ENCODE results near the gene CACNA2D4.

The CACNA2D4 gene

DNA sequence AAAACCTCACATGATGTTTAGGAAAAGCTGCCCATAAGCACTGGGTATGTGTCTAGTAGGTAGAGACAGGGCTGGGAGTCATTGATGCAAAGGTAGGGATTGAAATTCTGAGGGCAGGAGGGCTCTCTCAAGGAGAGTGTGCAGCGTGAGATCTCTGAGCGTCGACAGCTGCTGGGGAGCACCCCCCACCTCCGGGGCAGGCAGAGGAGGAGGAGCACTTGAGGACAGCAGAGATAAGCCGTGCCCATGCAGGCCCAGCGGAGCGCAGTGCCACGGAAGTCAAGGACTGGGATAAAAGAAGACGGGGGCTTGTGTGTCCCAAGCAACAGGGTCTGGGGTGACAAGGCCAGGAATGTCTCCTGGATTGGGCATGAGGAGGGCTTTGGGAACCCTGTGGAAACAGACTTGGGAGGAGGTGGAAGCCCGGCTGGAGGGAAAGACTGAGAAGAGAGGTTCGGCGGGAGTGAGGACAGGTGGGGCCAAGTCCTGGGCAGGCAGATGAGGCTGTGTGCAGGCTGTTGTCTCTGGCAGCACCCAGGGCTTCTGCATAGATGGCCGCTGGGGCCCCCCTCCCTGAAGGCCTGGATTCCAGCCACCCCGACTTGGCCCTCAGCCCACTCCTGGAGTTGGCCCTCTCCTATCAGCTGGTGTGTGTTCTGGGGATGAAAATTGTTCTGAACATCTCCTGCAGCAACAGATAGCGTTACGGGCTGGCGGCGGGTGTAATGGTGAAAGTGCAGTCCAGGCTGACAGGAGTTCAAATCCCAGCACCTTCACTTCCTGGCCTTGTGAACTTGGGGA, 1.9 kb downstream of the CACNA2D4 start:
- no peak for DNase-seq

DNA sequence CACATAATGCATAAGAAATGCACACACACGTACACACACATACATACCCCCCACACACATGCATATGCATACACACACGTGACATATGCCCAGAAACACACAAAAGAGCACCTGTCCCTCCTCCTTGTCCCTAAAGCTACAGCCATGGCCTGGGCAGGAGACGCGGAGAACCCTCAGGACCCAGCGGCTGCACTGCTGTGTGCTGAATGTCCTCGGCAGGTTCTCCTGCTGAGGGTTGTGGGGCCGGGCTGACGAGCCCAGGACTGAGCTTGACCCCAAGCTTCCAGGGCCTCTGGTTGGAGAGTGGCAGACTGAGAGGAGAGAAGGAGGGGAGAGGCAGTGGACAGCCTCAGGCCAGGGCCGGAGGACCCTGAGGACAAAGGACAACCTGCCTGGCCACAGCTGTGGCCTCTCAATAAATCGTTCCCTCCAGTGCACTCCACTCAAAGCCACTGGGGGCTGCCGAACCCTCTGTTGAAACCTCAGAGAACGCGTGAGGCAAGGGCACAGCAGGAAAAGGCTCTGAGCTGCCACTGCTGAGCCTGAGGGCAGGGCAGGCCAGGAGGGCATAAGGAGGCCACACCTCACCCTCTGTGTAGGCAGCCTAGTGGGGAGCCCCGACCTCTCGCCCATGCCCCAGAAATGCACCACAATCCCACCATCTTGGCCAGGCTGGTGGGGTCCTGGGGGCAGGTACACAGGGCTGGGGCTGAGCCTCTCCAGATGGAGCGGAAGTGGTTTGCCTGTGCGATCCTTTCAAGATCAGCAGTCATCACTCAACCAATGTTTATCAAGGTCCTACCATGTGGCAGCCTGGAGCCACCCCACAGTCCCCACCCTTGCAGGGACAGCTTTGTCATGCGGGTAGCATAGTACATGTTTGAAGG, 3.1 kb downstream of the CACNA2D4 start:
- no peak for DNase-seq

DNA sequence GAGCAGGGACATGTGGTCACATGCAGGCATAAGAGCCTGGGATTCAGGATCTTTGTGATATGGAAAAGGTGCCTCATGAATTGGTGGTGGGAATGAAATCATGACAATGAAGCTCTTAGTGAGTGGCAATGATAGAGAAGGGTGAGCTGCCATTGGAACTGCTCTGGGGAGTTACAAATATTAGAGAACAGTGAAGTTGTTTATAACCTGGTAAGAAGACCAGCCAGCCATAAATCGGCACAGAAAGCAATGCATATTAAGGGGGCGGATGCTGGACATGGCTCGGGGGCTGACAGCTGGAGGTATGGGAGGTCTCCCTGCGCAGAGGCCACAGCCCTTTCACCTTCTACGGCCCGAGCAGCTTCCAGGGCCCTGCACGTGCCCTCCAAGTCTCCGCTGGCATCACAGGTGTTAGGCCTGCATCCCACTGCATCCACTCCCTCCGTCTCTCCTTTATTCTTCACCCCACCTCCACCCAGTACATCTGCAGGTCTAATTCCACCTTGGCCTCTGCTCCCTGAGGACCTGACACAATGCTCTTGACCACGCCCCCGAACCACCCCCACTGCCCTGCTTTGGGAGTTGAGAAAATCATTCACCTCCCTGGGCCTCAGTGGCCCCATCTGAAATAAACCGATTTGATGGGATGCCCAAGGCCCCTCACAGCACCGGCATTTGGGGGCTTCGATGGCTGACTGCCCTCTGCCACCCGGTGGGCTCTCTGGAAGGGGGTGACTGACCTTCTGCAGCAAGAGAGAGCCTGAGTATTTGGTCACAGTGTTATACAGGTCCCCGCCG, 4.1 kb downstream of the CACNA2D4 start:
- no peak for DNase-seq

- no peak for DNase-seq
Observed at GRCh38 chr12:1913377-1914113, 4.9 kb downstream of the CACNA2D4 start.

GRCh38 chr12:1912580-1913376, 5.7 kb downstream of the CACNA2D4 start:
- no peak for DNase-seq

DNA sequence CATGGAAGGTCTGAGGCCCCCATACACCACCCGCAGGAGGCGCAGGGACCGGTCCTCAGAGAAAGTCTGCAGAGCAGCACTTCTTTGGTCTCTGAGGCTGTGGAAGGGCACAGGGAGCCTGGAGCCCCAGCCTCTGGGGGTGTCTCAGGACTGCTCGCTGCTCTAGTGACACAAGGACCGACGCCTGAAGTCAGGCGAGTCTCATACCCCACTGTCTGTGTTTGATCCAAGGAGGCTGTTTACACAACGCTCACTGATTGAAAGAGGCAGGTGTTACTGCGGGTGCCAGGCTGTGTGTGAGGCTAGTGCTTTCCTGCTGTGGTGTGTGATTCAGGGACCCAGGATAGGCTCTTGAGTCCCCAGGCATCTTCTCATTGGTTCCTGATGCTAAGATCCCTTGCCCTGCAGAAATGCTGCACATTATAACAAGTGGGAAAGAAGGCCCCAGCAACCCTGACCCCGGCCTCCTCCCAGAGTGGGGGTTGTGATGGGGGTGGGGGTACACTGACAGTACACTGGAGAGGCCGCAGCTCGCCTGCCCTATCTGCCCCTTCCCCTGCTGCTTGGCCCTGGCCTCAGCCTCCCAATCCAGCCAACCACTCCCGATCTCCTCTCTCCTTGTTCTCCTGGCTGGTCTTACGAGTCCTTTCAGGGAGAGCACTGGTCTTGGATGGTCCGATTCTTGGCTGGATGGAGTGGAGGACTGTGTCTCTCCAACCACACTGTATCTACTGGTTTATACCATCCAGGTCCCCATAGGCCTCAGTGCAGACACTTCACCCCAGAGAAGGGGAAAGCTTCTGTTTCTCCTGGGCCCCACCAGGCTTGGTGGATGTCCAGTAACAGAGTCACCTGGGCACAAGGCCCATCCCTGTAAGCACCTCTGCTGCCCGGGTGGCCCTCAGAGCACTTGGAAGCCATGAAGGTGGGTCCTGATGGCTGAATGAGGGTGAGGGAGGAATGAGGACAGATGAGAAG, 6.6 kb downstream of the CACNA2D4 start:
- no peak for DNase-seq

DNA sequence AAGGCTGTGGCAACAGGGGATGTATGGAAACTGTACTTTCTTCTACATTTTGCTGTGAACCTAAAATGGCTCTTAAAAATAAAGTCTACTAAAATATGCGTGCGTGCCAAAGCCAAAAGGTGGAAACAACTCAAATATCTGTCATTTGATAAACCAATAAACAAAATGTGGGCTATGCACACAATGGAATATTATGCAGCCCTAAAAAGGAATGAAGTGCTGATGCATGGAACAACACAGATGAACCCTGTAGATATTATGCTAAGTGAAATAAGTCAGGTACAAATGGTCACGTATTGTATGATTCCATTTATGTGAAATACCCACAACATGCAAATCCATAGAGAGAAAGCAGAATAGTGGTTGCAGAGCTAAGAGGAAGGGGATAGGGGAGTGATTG, 8.0 kb downstream of the CACNA2D4 start:
- no peak for DNase-seq

- no peak for DNase-seq
Observed at GRCh38 chr12:1908758-1909157, 9.7 kb downstream of the CACNA2D4 start.

DNA sequence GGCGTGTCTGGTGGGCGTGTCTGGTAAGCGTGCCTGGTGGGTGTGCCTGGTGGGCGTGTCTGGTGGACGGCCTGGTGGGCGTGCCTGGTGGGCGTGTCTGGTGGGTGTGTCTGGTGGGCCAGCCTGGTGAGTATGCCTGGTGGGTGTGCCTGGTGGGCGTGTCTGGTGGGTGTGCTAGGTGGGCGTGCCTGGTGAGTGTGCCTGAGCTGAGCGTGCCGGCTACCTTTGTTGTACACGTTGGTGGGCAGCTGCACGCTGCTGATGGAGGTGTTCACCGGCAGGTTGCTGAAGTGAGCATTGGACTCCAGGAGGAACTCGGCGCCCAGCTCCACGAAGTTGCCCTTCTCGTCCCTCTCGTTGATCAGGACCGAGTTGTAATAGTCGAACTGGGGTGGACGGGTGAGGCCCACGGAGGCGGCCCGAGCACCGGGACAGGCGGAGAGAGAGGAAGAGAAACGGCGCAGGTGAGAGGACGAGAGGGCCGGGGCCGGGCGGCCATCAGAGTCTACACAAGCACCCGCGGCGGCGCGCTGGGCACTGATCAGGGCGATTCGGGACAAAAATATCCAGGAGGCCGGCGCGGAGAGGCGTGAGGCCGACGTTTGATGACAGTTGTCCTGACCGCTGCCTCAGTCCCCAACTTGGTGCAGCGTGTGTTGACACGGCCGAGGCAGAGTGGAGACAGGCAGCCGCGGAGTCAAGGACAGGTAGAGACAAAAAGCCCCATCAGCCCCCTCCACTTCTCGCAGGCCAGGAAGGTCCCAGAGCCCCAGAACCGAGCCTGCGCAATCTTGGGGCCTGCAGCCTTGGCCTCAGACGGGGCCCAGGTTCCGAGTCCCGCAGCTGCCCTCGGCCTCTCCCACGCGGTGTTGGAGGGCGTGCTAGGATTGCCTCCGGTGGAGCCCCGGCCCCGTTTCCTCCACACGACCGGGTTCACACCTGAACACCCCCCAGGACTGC, 10.5 kb downstream of the CACNA2D4 start:
- no peak for DNase-seq

- no peak for DNase-seq
Observed at GRCh38 chr12:1906579-1906978, 11.9 kb downstream of the CACNA2D4 start.

- no peak for DNase-seq
Observed at GRCh38 chr12:1904875-1905274, 13.6 kb downstream of the CACNA2D4 start.

- no peak for DNase-seq
Observed at GRCh38 chr12:1896964-1897363, 21.5 kb downstream of the CACNA2D4 start.

GRCh38 chr12:1890810-1891209, 27.6 kb downstream of the CACNA2D4 start:
- no peak for DNase-seq

DNA sequence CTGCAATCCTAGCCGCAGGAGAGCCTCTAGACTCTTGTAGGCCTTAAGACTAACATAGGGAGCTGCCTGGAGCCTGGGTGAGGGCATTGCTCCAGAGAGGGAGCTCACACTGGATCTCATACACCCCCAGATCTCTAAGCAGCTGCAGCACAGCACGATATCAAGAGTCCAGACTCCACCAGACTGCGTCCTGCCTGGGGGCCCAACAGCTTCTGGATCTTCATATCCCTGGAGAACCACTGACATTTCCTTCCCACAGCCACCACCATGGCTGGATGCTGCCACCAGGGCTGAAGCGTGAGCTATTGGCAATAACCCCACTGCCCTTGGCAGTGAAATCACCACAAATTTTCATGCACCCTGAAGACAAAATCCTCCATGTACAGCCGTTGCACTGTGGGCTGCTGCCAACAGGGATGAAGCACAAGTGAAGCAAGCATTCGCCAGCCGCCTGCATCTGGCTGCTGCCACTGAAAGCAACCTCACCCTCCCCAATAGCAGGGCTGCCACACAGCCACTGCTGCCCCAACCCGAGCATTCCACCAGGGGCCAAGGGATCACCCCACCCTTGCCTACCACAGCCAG, 28.2 kb downstream of the CACNA2D4 start:
- DNase-seq = no peak

- no peak for DNase-seq
Observed at GRCh38 chr12:1888923-1889322, 29.5 kb downstream of the CACNA2D4 start.

- no peak for DNase-seq
Observed at GRCh38 chr12:1886396-1887008, 31.9 kb downstream of the CACNA2D4 start.

DNA sequence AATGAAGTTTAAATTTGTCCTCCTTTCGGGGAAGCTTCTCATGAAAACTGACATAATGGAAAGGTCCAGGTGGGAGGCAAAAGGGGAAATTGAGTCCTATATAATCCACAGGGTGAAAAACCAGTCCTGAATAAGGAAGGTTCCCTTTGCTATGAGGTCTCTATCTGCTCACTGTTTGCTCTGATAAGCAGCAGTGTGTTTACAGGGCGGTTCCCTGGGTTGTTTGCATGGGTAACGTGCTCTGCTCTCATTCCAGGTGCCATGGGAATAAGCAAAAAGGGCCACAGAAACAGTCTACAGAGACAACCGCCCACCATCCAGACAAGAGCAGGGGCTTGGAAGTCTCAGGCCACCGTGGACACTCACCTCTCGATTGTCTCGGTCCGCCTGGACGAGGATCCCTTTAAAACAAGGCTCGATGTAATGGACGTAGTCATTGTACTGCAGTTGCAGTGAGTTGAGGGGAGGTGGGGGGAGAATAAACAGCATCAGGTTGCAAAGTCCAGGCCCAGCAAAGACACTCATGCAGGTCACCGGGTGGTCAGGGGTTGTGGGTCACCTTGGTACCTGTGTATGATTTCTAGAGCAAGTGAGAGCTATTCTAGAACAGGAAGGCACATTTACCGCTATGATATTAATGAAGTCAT, 32.7 kb downstream of the CACNA2D4 start:
- DNase-seq = no peak
